NOMO-1 (cell line): ENCODE measurements around the gene IL1RAPL1.
"Not testable (repeated sequence)": the region's sequence is repeated elsewhere in the genome, so short reads cannot be mapped to it uniquely, and the experiment has no call there.

Experiments used
- DNase-seq, 2 experiments: peaks; one replicate each; lab custom pipeline; 2025; ENCODE audit not compliant: unreplicated experiment in 2 of 2; lab: John Stamatoyannopoulos, UW

IL1RAPL1 gene

DNA sequence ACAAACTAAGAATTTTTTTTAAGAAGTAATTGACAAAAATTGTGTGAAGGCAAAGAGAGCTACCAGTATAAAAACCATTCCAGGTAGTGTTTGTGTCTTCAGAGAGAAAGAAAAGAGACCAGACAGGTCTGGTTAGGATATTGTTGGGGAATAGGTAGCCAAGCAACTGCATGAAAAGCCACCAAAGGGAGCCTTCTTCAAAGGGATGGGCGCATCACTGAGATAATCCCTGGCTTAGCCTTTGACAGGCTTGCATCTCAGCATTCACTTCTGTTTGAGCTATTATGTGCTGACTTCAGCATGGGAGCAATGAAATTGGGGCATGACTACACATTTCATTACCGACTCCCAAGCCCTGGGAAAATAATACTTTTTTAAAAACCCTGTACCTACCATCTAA lies 496.6 kb downstream of the IL1RAPL1 start:
- no peak for DNase-seq

DNA sequence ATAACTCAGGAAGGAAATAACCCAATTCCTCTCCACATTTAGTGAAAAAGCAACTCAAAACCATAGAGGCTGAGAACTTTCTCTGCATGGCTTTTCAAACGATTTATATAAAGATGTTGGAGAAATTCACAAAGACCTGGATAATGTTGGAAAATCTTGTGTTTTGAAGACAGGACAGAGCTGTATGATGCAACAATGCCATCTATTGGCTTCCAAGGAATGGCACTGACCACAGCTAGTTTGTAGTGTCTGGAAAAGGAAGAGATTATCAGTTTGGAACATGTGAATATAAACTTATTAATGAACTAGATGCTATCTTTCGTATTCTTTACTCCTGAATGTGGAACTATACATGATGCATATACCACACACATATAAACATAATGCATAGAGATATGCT lies 503.6 kb downstream of the IL1RAPL1 start:
- DNase-seq: no peak

DNA sequence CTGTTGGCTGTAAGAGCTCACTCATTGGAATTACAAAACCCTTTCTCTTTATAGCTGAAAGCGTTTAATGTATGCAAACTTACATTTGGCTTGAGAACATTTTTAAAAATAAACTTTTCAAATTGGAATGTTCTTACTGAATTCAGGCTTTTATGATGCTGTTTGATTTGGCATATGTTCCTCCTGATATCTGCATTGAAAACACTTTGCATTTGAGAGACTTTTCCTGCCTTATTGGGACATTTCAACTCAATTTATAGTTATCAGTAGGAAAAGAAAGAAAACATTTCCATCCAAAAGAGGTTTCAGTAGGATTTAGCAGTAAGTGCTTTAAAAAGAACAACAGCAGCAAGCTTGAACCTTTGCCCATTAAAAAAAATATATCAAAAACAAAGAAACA lies 520.0 kb downstream of the IL1RAPL1 start:
- DNase-seq: no peak

DNA sequence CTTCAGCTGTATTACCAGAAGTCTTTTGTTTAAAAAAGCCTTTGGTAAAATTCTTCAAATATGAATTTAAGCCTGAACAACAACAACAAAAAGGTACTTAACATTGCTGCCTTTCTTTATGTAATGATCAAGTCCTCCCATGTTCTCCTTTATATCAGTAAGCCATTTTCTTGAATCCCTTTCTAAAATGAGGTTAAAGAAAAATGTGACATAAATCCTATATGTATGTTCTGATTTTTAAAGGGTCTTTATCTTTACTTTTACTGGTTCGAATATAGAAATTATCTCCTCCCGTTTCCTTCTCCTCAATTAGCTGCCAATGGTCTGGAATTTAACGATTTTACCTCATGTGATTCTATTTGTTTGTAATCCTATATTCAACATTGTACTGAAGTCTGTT lies 522.8 kb downstream of the IL1RAPL1 start:
- DNase-seq: no peak

DNA sequence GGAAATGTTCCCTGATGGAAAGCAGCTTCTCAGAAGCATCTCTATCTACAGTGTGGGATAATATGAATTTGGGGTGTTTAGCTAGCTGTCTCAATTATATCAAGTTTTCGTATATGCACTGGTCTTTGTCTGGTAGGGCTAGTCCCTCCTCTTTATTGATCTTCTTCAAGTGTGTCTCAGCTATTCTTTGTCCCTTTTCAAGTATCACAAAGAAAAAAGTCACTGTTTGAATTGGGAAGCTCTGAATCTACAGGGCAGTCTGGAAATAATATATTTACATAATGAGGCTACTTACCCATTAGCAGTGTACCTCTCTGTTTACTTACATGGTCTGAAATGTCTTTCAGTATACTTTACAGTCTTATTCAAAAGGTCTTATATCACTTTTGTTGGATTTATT lies 526.0 kb downstream of the IL1RAPL1 start:
- no peak for DNase-seq

DNA sequence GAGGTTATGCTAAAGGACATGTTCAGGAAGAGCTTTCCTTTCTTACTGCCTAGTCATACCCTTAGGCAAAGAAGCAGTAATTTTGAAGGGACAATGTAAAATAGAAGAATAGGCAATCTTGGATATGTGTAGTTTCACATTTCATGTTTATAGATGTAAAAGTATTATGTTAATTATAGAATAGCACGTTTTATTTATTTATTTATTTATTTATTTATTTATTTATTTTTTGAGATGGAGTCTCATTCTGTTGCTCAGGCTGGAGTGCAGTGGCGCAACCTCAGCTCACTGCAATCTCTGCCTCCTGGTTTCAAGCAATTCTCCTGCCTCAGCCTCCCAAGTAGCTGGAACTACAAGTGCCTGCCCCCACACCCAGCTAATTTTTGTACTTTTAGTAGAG lies 535.6 kb downstream of the IL1RAPL1 start:
- DNase-seq: not testable (repeated sequence)

DNA sequence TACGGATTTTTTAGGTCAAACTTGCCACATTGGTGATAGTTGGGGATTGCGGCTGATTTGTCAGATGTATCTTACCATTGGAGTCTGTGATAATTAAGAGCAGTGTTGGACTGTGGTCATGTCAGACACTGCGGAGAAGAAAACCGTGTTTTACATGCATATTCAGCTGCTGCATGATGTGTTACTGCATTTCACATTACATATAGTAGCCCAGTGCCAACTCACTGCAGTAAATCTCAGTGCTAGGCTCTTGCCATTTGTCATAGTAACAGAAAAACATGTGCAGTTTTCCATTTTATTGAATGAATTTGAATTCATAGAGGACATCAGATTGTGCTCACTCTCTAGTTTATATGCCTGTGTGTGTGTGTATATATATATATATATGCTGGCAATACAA lies 543.7 kb downstream of the IL1RAPL1 start:
- no peak for DNase-seq

DNA sequence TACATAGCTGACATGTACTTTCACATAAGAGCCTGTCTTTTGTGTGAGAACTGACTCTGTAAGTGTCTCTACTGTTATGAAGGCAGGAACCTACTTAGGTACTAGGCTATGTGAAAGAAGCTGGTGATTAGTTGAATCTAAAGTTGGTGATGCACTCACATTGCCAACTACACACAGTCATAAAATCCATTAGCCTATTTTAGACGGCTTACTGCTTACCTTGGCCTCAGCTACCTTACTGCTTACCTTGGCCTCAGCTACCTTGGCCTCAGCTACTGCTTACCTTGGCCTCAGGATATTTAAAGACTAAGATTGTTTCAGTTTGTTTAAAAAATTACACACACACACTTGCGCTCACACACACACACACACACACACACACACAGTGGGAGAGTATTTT lies 549.7 kb downstream of the IL1RAPL1 start:
- no peak for DNase-seq

DNA sequence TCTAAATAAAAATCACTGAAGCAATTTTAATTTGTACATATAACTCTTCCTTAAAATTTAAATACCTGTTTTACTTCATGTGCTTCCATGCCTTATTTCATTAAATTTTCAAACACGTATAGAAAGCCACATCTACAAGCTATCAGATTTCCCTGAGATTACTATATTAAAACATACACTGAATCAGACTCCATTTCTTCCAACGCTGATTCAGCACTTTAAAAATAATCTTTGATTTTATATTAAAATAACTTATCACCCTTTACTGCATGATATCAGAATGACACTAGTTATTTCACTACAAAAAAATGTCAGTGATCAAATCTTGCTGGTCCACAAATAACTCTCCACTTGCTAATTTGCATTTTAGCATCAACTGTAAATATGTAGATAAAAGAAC lies 550.8 kb downstream of the IL1RAPL1 start:
- DNase-seq: no peak

DNA sequence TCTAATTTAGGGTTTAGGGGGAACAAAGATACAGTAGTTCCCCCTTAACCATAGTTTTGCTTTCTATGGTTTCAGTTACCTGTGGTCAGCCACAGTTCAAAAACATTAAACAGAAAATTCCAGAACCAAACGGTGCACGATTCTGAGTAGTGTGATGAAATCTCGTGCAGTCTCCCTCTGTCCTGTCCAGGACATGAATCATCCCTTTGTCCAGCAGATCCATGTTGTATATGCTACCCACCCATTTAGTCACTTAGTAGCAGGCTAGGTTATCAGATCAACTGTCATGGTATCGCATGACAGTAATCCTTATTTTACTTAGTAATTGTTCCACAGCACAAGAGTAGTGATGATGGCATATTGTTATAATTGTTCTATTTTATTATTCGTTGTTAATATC lies 556.1 kb downstream of the IL1RAPL1 start:
- DNase-seq: no peak

DNA sequence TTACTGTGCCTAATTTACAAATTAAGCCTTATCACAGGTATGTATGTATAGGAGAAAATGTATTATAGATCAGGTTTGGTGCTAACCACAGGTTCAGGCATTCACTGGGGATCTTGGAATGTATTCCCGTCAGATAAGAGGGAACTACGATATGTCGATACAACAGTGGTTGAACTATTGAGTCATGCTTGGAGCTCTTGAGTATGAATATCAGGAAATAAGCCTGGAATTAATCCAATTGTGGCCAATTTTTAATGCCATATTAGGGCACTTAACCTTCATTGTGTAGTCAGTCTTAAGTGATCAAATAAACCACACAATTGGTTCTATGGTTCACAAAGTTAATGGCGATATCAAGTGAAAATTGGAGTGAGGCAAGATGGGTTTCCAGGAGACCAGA lies 556.5 kb downstream of the IL1RAPL1 start:
- no peak for DNase-seq

DNA sequence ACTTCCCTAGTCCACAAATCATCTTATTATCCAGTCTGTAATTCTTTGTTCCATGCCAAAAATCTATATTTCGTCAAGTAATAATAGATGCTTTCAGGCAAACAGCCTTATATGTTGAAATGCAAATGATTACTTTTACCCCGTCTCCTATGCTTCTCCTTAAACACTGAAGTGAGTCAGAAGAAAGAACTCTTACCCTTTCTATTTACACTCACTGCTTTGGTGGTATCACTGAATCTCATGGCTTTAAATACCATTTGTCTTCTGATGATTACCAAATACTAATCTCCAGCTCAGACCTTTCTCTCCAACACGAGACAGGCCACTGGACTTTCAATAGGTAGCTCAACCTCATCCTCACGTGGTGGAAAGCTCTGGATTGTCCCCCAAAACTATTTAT lies 558.1 kb downstream of the IL1RAPL1 start:
- no peak for DNase-seq

DNA sequence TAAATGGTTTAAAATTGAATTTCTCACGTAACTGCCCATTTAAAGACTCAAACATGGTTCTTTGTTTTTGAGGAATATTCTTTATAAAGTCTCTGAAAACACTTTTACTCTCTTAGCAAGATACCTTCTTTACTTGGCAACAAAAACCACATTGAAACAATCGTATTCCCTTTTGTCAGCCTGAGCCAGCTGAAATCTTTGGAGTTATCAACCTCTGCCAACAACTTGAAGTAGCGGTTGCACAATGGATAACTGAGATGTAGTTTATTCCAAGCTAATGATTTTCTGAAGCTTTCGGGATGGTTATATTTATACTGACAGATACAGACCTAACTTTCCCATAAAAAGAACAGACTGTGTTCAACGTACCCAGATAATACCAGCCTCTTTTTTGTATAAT lies 561.3 kb downstream of the IL1RAPL1 start:
- DNase-seq: no peak

DNA sequence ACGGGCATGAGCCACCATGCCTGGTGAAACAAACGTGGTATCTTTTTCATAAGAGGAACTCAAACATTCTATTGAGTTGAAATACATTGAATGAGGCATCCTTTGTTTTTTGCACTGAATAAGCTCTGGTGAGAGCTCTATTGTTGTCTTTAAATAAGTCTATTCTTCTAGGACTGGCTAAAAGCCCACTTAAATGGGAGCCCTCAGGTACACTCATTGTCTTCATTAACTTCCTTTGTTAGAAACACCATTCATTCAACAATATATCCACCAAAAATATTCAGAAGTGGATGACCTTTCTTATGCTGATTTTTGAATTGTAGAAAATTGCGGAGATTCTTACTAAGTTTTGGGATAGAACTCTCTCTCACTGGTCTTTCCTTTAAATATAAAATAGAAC lies 568.0 kb downstream of the IL1RAPL1 start:
- DNase-seq: no peak

DNA sequence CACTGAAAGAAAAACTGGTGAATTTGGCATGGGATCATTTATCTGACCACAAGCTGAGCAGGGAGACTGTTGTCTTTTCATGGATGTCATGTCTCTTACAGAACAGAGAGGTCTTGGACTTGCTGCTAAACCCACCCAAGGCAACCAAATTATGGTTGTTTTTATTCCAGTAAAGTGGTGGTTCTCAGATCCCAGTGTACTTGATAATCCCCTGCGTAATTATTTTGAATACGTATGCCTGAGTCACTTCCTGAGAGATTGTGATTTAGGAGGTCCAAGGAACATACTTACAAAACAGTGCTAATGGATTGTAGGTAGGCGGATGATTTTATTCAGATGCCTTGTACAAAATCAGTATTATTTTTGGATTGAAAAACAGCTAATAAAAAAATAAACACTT lies 585.6 kb downstream of the IL1RAPL1 start:
- DNase-seq: no peak

DNA sequence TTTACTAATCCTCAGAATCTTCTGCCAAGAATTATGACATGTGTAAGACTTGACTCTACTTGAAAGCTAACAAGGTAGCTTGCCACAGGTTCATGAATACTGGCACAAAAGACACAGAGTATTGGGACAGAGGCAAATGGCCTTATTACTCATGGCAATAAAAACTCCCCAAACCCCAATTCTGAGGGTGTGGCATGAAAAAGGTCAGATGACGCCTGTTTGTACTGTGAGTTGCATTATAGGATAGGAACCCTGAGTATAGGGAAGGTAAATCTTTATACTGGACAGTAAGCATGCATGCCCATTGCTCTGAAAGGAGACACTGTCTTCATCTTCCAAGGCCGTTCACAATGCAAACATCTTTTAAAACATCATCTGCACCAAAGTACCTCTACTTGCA lies 600.0 kb downstream of the IL1RAPL1 start:
- DNase-seq: no peak

DNA sequence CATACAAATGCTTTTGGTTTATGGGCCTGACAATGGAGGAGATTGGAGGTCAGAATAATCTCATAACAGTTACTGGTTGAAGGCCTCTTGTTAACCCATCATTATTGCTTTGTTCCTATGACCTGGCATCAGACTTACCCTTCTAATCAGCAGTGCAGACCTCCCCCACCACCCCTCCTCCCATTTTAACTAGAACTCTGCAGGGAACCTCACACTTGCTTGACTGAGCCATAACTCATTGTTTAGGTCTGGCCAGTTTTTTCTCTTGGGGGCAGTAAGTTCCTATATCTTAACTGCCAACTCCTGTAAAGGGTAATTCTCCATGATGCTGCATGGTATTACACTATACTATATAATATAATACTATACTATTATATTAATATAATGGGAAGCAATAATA lies 609.3 kb downstream of the IL1RAPL1 start:
- no peak for DNase-seq

DNA sequence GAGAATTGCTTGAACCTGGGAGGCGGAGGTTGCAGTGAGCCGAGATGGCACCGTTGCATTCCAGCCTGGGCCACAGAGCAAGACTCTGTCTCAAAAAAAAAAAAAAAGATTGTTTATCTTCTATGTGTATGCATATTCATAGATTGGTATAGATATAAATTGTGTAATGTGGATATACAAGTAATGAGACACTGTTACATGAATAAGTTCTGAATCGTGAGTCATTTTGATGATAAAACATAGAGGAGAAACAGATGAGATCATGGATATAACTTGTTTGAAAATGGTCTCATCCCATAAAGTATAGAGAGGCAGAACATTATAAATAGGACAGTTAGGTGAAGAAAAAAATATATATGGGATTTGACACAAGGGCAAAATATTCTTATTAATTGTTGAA lies 628.0 kb downstream of the IL1RAPL1 start:
- no peak for DNase-seq

DNA sequence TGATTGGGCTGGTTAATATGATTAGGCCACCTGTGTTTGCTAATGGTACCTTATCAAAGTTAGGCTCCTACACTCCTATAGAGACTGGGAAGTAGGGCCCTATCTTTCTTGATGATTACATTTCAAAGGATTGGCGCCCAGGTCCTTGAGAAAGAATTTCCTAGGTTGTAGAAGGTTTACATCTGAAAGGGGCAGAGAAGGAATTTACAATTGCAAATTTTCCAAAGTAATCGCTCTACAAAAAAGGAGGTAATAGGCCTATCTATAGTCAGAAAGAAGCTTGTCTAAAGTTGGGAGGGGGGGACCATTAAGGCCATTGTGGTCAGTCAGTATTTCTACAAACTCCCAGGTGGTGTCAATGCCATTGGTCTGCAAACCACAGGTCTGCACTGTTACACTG lies 638.4 kb downstream of the IL1RAPL1 start:
- no peak for DNase-seq

DNA sequence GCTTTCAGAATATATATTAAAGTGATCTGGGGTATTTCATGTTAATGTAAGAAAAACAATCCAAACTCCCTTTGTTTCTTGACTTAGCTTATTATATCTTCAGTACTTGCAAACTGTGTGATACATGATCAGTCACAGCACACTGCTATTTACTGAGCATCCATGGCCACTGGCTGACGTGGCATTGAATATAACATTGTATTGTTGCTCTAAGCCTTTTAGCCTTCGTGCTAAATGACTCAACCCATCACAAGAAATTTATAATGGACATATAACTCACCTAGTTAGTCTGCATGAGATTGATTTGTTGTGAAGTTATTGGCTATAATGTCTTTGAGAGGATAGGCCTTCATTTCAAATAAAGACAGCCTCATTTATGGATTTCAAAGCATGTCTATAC lies 642.6 kb downstream of the IL1RAPL1 start:
- no peak for DNase-seq

DNA sequence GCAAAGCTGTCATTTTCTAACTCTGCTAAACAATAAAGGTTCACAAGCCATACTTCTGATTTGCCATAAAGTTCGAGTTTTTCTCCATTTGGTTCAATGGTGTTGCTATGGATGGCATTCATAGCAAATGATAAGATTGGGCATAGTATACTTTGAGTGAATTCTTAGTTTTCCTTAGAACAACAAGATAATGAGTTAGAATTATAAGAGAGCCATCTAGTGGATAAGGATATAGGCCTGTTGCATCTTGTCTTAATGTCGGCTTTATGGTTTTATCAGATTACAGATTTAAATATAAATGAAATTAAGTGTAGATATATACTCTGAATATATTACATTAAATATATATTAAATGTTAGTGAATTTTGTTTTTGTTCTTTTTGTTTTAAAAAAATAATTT lies 644.6 kb downstream of the IL1RAPL1 start:
- DNase-seq: no peak

DNA sequence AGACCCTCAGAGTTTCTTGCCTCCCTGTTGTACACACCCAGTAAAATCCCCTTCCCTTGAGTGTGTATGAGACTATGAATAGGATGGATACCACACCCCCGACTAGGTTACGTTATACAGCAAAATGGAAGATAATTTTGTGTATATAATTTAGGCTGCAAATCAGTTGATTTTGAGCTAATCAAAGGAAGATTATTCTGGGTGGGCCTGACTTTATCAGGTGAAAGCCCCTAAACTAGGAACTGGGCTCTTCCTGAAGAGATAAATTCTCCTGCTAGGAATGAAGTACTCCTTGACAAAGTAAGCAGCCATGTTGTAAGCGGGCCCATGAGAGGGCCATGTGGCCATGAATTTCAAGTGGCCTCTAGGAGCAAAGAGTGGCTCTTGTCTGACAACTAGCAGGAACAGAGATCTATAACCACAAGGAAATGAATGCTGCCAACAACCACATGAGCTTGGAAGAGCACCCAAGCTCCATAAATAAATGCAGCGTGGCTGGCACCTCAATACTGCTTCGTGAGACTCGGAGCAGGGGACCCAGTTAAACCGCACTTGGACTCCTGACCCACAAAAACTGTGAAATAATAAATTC lies 646.4 kb downstream of the IL1RAPL1 start:
- DNase-seq: no peak

DNA sequence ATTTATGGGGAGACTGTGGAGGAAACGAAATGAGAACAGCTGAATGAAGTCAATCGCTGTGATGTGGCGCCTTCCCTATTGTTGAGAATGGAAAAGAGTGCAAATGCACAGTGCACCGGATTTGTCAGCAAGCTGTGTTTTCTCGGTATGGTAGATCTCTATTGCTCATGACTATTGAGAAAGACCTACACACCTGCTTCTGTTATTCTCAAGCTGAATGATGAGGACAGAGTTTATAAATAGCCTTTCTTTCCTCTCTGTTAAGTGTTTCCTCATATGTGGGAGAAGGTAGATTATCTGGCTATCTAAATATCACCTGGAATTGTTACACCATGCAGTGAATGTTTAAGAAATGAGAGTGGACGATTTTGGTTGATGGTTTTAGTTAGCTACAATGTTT lies 650.7 kb downstream of the IL1RAPL1 start:
- DNase-seq: no peak

DNA sequence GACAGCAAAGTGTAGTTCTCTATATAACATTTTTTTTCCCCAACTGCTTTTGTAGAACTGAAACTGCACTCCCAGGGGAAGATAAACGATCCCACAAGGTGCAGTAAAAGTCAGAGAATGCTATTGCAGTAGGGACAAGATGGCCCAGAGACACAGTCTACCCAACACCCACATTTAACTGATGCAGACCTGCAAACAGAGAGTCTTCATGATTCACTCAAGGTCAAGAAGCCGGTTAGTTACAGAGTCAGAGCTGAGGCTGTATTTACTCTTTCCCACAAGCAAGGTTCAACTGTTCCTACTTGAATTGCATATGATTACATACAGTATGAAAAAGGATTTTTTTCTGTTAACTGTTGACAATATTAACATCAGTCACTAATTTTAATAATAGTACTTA lies 654.6 kb downstream of the IL1RAPL1 start:
- DNase-seq: no peak
